ENCODE measurements around the gene POPDC3. TPM values are rescaled to one million over a fixed set of nuclear protein-coding genes. Genes with fewer than 3 reads are reported as not detected.

POPDC3 gene
- total RNA-seq, 1 donor from 2014 or later = 1.2 TPM

DNA sequence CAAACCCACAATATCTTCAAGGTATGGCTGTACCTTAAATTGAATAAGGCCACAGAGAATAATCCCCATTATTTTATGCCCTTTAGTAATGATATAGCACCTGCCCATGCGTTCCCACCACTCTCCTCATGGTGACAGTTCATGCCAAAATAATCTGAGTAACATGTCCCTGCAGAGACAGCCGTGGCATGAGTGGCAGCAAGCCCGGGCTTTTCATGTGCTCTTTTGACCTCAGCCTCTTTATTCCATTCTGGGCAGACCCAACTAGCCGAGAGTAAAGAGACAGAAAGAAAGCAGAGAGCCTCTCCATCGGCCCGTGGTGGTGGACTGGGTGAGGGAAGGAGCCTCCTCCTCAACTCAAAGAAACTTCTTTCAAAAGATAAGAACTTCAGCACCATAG, 19.9 kb upstream of the POPDC3 start:
- DNase-seq (ENCODE audit: low read depth) = no peak
- TF ChIP-seq, protein P1, sequence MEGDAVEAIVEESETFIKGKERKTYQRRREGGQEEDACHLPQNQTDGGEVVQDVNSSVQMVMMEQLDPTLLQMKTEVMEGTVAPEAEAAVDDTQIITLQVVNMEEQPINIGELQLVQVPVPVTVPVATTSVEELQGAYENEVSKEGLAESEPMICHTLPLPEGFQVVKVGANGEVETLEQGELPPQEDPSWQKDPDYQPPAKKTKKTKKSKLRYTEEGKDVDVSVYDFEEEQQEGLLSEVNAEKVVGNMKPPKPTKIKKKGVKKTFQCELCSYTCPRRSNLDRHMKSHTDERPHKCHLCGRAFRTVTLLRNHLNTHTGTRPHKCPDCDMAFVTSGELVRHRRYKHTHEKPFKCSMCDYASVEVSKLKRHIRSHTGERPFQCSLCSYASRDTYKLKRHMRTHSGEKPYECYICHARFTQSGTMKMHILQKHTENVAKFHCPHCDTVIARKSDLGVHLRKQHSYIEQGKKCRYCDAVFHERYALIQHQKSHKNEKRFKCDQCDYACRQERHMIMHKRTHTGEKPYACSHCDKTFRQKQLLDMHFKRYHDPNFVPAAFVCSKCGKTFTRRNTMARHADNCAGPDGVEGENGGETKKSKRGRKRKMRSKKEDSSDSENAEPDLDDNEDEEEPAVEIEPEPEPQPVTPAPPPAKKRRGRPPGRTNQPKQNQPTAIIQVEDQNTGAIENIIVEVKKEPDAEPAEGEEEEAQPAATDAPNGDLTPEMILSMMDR (conservative IDR thresholded peaks at IDR 0.05; ENCODE audit: low read depth, low read length) = no peak
- H3K4me3 ChIP-seq (ENCODE audit: low read depth, low read length) = no peak overlapping the region

DNA sequence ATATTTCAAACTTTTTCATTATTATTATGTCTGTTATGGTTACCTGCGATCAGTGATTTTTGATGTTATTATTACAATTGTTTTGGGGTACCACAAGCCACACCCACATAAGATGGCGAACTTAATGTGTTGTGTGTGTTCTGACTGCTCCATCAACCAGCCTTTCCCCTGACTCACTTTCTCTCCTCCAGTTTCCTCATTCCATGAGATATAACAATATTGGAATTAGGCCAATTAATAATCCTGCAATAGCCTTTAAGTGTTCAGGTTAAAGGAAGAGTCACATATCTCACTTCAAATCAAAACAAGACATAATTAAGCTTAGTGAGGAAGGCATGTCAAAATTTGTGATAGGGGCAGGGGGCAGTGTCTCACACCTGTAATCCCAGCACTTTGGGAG, 16.3 kb upstream of the POPDC3 start:
- H3K4me3 ChIP-seq (ENCODE audit: low read depth, low read length) = no peak overlapping the region
- TF ChIP-seq, protein P1 (conservative IDR thresholded peaks at IDR 0.05; ENCODE audit: low read depth, low read length) = no peak
- no peak for DNase-seq (ENCODE audit: low read depth)

DNA sequence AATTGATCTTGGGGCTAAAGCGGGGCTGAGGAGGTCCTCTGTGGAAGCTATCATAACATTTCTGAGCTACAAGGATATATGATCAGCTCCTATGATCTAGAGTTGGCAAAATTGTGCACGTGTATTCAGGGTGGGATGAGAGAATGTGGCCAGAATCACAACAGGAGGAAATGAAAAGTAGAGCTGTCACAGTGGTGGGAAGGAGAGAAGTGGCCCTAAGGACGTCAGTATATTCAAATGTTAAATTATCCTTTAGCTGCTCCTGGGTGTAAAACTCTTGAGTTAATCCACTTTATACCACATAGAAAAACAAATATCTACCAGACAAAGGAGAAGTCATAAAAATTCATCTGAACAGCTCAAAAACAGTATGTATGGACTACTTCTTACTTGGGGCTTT, 14.8 kb upstream of the POPDC3 start:
- TF ChIP-seq, protein P1 (conservative IDR thresholded peaks at IDR 0.05; ENCODE audit: low read depth, low read length) = no peak
- no peak overlapping the region for H3K4me3 ChIP-seq (ENCODE audit: low read depth, low read length)
- no peak for DNase-seq (ENCODE audit: low read depth)

DNA sequence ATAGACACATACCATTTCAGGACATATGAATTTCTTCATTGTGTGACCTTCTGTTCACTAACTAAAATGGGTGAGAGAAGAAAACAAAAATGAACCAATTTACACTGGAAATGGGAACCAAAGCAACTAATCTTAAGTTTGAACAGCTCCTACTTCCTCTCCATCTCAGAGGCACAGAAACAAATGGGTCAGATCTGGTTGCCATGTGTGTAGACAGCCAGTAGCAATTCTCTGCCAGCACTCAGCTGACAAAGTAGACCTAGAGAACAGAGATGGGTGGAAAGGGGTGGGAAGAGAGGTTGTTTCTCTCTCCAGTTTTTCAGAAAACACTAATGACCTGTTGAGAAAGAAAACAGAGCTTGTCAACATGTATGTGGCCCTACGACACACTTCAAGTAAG, 14.3 kb upstream of the POPDC3 start:
- DNase-seq (ENCODE audit: low read depth) = no peak
- no peak overlapping the region for H3K4me3 ChIP-seq (ENCODE audit: low read depth, low read length)
- TF ChIP-seq, protein P1 (conservative IDR thresholded peaks at IDR 0.05; ENCODE audit: low read depth, low read length) = no peak

DNA sequence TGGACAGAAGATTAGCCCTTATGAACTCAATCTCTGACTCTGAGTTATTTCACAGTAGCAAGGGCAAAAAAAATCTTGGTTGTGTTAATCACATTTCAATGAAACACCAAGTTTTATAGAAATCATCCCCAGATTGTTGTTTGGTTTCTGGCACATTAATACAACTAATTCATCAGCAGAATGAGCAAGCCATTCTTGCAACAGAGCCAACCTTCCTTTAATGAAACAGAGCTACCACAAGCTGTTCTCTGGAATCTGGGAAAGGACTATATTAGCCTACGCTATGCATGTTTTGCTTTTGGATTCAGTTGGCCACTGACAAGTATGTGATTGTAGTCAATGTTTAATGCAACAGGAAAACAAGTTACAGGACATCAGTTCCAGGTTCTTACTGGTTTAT, 13.8 kb upstream of the POPDC3 start:
- no peak for DNase-seq (ENCODE audit: low read depth)
- TF ChIP-seq, protein P1 (conservative IDR thresholded peaks at IDR 0.05; ENCODE audit: low read depth, low read length) = no peak

DNA sequence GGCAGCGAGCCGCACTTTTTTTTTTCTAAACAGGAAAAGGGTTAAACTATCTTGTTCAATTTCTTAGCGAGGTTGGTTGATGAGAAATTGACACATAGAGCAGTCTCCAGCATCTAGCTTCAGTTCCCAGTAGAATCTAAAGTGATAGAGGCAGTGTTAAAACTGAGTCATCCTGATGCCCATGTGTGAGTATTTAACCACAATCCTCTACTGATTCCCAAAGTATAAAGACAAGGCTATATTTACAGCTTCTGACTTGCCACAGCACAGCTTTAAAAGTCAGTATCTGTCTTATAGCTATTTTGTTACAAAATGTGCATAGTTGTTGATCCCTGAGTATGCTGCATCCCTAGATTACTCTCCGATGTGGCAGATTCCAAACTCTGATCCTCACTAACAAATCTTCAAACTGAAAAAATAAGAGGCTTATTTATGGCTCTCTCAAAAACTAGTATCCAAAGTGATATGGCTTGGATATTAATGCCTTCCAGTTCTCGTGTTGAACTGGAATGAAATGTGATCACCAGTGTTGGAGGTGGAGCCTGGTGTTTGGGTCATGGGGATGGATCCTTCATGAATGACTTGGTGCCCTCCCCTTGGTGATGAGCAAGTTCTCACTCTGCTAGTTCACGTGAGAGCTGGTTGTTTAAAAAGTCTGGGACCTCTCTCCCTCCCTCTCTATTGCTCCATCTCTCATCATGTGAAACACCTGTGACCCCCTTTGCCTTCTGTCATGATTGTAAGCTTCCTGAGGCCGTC, 13.1 kb upstream of the POPDC3 start:
- TF ChIP-seq, protein P1 (conservative IDR thresholded peaks at IDR 0.05; ENCODE audit: low read depth, low read length) = no peak
- no peak for DNase-seq (ENCODE audit: low read depth)
- no peak overlapping the region for H3K4me3 ChIP-seq (ENCODE audit: low read depth, low read length)

More for the DNA sequence above, 13.8 kb upstream of the POPDC3 start:
- no peak overlapping the region for H3K4me3 ChIP-seq (ENCODE audit: low read depth, low read length)

DNA sequence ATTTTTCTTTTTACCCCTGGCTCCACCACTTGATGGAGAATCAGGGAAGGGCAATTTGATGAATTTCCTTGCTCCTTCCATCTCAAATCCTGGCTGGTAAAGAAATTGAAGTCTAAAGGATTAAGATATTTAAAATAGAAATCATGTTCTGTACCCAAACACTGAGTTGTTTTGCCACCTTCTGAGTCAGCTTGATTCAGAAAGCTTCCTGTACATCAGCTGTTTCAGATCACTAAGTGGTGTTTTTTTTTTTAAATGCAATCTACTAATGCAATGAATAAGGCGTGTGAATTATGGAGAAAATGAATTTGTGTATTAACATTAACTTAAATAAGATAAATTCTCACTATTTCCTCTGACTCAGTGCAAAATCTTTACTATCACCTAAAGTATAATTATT, 11.5 kb upstream of the POPDC3 start:
- TF ChIP-seq, protein P1 (conservative IDR thresholded peaks at IDR 0.05; ENCODE audit: low read depth, low read length) = no peak
- DNase-seq (ENCODE audit: low read depth) = no peak
- no peak overlapping the region for H3K4me3 ChIP-seq (ENCODE audit: low read depth, low read length)
